GM23248 (cell line): ENCODE results near the gene CCND2. TPM values are rescaled to one million over a fixed set of nuclear protein-coding genes. Genes with fewer than 3 reads are reported as not detected.

ENCODE experiments used
- DNase-seq: peaks from one replicate; pipeline ENCODE4 v3.0.0-alpha.2; 2015
- H2AFZ ChIP-seq: fragments of 200-600 bp; sonication (generic); 2 replicates; pipeline ENCODE4 v1.6.1; 2016; ENCODE audit warnings: antibody characterized with exemption
- H3F3A ChIP-seq: fragments of 200-600 bp; sonication (generic); 2 replicates; pipeline ENCODE4 v1.6.1; 2016; ENCODE audit warnings: mild to moderate bottlenecking, antibody characterized with exemption, mixed run types; ENCODE audit not compliant: insufficient read depth
- H3K27ac ChIP-seq: fragments of 200-600 bp; sonication (generic); 2 replicates; pipeline ENCODE4 v1.5.1; 2016; ENCODE audit warnings: mild to moderate bottlenecking
- H3K27me3 ChIP-seq: fragments of 200-600 bp; sonication (generic); replicated peaks from 2 replicates; pipeline ENCODE4 v1.6.1; 2016; ENCODE audit warnings: mild to moderate bottlenecking; ENCODE audit not compliant: insufficient read depth
- H3K36me3 ChIP-seq: fragments of 200-600 bp; sonication (generic); 2 replicates; pipeline ENCODE4 v1.6.1; 2016; ENCODE audit warnings: low read depth, mild to moderate bottlenecking
- H3K4me1 ChIP-seq: fragments of 200-600 bp; sonication (generic); 2 replicates; pipeline ENCODE4 v1.6.1; 2016; ENCODE audit warnings: mild to moderate bottlenecking; ENCODE audit not compliant: insufficient read depth
- H3K4me2 ChIP-seq: fragments of 200-600 bp; sonication (generic); one replicate; pipeline ENCODE4 v1.6.1; 2016; ENCODE audit warnings: mild to moderate bottlenecking; ENCODE audit not compliant: unreplicated experiment
- H3K4me3 ChIP-seq: fragments of 200-600 bp; sonication (generic); 2 replicates; pipeline ENCODE4 v1.5.1; 2016; ENCODE audit warnings: mild to moderate bottlenecking
- H3K79me2 ChIP-seq: fragments of 200-600 bp; sonication (generic); 2 replicates; pipeline ENCODE4 v1.6.1; 2016; ENCODE audit warnings: mild to moderate bottlenecking; ENCODE audit not compliant: insufficient read depth
- H3K9ac ChIP-seq: fragments of 200-600 bp; sonication (generic); 2 replicates; pipeline ENCODE4 v1.6.1; 2016; ENCODE audit warnings: mild to moderate bottlenecking
- H3K9me2 ChIP-seq: fragments of 200-600 bp; sonication (generic); 2 replicates; pipeline ENCODE4 v1.6.1; 2016; ENCODE audit warnings: mixed run types, mild to moderate bottlenecking, moderate library complexity; ENCODE audit not compliant: insufficient read depth
- H3K9me3 ChIP-seq: fragments of 200-600 bp; sonication (generic); one replicate; pipeline ENCODE4 v1.6.1; 2017; ENCODE audit warnings: low read depth
- H4K20me1 ChIP-seq: fragments of 200-600 bp; sonication (generic); 2 replicates; pipeline ENCODE4 v1.6.0; 2016; ENCODE audit not compliant: insufficient read depth
- EZH2 ChIP-seq: fragments of 200-600 bp; sonication (generic); IDR thresholded peaks from 2 replicates; pipeline ENCODE4 v1.6.1; 2018; ENCODE audit warnings: antibody characterized with exemption, mild to moderate bottlenecking; ENCODE audit not compliant: insufficient read depth, poor library complexity, severe bottlenecking
- EZH2phosphoT487 ChIP-seq: fragments of 200-600 bp; sonication (generic); IDR thresholded peaks from 2 replicates; pipeline ENCODE4 v1.6.1; 2018; ENCODE audit warnings: antibody characterized with exemption, moderate library complexity, mild to moderate bottlenecking, low read depth; ENCODE audit not compliant: insufficient read depth
- WGBS, 2 experiments: methylation state at CpG; one replicate each; pipeline ENCODE4 v1.1.6; 2015 to 2017; ENCODE audit warnings: low lambda C conversion rate in 2 of 2, low coverage in 1 of 2; ENCODE audit errors: missing lambda C conversion rate in 2 of 2; 5-methylcytosine and 5-hydroxymethylcytosine counted together
- in situ Hi-C: fragments of 300-500 bp; cut with MboI; formaldehyde crosslinking; loops from 2 replicates; pipeline ENCODE4 v1.15.0; 2020
- polyA plus RNA-seq: library from polyadenylated mRNA; unstranded; fragments of >200 nt; fragmentation: Nextera tagmentation; extraction: Ambion mirVana; gene quantifications from 2 replicates; pipeline ENCODE4 v1.2.1, GENCODE V29; 2016
- total RNA-seq: library from RNA; depleted of rRNA; stranded (reverse); fragments of >200 nt; shearing (Covaris generic); gene quantifications from 2 replicates; pipeline ENCODE4 v1.2.3, GENCODE V29; 2014

CCND2 gene
- total and polyA plus RNA-seq, 2 experiments from 2014 or later = 2.9 to 4.9 TPM

DNA sequence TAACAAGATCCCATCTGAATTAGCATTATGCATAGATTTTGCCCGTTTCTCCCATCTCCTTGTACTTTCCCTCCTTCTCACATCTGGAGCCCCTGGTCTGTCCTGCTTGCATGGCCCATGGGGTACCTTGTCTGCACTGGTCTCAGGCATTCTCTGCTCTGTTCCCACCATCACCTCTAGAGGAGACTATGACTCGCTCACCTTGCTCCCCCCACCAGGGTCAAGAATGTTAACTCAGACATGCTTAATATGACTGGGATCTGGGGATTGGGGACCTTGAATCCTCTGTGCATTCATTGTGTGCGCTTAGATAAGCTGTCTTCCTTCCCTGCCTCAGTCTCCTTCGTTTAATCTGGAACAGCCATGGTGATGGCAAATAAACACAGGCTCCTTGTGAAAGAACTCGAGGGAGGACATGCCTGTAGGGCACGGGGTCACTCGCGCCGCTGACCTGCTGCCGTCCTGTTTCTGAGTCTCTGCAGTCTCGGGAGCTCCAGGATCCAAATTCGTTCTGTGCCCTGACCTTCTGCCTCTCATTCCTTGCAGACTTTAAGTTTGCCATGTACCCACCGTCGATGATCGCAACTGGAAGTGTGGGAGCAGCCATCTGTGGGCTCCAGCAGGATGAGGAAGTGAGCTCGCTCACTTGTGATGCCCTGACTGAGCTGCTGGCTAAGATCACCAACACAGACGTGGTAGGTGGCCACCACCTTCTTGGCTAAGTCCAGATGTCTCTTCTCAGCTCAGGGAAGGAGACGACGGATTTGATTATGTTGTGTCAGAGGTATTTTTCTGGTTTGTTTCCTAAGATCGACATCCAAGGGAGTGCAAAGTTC is 15.0 kb downstream of the CCND2 start:
- no peak overlapping the region for H3K4me3 ChIP-seq
- H3K27ac ChIP-seq = no peak overlapping the region
- no peak overlapping the region for H2AFZ ChIP-seq
- no peaks in the 10 kb centered on the region for H3F3A ChIP-seq
- H3K9me3 ChIP-seq = no peaks in the 10 kb centered on the region
- in situ Hi-C loops = no loop called here
- no peak for DNase-seq
- no peaks in the 10 kb centered on the region for H3K79me2 ChIP-seq
- peaks cover 33% of the 10 kb centered on the region for H3K27me3 ChIP-seq
- no peak overlapping the region for H3K4me2 ChIP-seq
- WGBS, 2 experiments = 61 to 64% methylated on average over 20 of the region's 20 CpGs
- no peaks in the 10 kb centered on the region for H3K9me2 ChIP-seq
- H3K4me1 ChIP-seq = no peaks in the 10 kb centered on the region
- H3K36me3 ChIP-seq = no peaks in the 10 kb centered on the region
- H3K9ac ChIP-seq = no peak overlapping the region
- TF ChIP-seq EZH2 (no peak), EZH2phosphoT487 (no peak)
- no peaks in the 10 kb centered on the region for H4K20me1 ChIP-seq

DNA sequence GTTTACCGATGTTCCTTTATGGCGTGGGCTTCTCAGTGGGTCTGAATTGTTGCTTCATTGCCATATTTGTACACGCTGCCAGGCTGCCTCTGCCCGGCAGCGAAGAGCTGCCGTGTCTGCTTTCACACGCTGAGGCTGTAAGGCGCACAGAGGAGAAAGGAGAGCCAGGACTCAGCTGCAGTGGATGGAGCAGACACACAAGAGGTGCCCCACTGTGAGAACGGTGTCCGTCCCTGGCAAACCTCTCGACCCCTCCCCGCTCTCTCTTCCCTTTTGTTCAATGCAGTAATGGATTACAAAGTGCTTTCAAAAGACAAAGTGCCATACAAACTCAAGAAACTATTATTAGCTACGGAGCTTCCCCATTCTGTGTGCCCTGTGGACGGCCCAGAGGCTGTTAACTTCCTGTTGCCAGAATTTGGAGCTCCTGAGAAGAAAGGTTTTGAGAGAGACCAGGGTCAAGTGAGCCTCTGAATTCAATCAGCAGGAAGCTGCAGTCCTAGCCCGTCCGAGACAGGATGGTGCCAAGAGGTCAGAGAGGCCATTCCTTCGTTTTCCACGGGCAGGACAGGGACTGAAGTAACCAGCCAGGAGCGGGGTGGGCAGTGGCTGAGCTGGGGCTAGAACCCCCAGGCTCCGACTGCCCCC is 15.8 kb downstream of the CCND2 start:
- 59 to 63% methylated on average over 16 to 20 of the region's 20 CpGs for WGBS, 2 experiments
- Histone ChIP-seq H3K9ac (no peak overlapping the region), H3K27me3 (peaks cover 34% of the 10 kb centered on the region), H3K79me2 (no peaks in the 10 kb centered on the region), H4K20me1 (no peaks in the 10 kb centered on the region), H3K4me2 (no peak overlapping the region), H3K27ac (no peak overlapping the region), H3K4me3 (no peak overlapping the region), H3K9me2 (no peaks in the 10 kb centered on the region), H3F3A (no peaks in the 10 kb centered on the region), H3K4me1 (no peaks in the 10 kb centered on the region), H2AFZ (no peak overlapping the region), H3K9me3 (no peaks in the 10 kb centered on the region), H3K36me3 (no peaks in the 10 kb centered on the region)
- in situ Hi-C loops = no loop called here
- TF ChIP-seq EZH2phosphoT487 = no peak
- no peak for TF ChIP-seq EZH2
- DNase-seq = no peak

DNA sequence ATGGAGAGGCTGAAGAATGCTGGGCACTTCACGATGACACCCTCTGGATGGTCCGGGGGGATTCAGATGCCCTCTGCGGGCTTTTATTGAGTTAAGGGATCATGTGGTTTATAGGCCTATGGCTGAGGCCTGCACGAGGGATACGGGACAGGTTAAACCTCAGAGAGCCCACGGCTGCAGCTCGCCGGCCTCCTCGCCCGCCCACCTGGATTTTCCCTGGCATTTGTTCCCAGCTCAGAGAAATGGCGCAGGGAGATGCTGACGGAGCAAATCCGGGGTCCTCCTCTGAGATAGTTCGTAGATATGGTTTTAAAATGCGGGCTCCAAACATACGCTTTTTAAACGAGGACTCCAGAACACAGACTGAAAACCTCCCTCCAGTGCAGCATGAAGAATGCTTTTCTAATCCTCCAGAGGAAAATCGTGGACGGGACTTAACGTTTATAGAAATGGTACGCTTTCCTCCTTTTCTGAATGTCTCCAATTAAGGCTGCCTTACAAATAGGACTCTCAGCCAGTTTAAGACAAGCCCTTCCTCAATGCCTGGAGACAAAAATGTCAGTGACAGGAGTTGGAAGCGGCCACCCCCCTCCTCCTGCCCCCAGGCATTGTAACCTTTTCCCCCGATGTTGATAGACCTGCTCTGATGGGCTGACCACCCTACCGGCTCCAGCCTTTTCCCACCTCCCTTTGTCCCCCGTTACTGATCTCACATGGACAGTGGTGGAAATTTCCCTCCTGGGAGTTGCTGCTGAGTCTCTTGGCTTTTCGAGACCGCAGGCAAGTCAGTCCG is 16.6 kb downstream of the CCND2 start:
- no peak overlapping the region for H2AFZ ChIP-seq
- no peak overlapping the region for H3K4me2 ChIP-seq
- no peaks in the 10 kb centered on the region for H3K36me3 ChIP-seq
- H3K9ac ChIP-seq = no peak overlapping the region
- H4K20me1 ChIP-seq = no peaks in the 10 kb centered on the region
- H3F3A ChIP-seq = no peaks in the 10 kb centered on the region
- DNase-seq = no peak
- H3K4me3 ChIP-seq = no peak overlapping the region
- peaks cover 34% of the 10 kb centered on the region for H3K27me3 ChIP-seq
- in situ Hi-C loops = no loop called here
- H3K27ac ChIP-seq = no peak overlapping the region
- WGBS, 2 experiments = 61 to 68% methylated on average over 28 of the region's 28 CpGs
- H3K4me1 ChIP-seq = no peaks in the 10 kb centered on the region
- no peaks in the 10 kb centered on the region for H3K9me2 ChIP-seq
- no peaks in the 10 kb centered on the region for H3K79me2 ChIP-seq
- no peaks in the 10 kb centered on the region for H3K9me3 ChIP-seq
- no peak for TF ChIP-seq EZH2phosphoT487
- TF ChIP-seq EZH2 = no peak

DNA sequence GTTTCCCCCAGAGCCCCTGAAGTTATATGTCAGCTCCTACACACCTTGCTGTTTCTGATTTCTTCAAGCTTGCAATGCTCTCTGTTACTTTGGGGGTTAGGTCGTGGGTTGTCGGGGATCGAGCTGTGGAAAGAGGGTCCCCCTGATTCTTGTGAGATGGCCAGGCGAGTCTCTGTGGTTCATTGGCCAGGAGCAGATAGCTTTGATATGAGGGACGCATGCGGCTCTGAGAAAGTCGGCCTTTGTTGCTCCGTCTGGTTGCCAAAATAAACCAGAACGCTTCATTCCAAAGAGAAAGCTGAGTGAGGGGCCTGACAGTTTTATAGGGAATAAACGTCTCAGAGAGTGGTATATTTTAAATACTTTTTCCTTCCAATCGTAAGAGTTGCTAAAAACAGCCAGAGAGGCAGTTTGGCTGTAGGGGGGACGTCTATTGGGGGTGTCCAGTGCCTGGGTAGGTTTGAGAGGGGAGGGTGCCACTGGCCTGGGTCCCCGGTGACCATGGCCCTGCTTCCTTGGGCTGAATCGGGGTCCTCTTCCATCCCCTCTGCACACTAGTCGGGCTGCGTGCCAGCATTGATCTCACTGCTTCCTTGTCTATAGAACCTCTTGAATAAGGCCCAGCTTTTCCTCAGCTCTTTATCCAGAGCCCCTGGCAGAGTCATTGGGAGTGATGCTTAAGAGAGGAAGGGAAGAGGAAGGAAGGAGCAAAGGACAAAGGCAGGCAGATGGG is 18.9 kb downstream of the CCND2 start:
- TF ChIP-seq EZH2 = no peak
- no peak for TF ChIP-seq EZH2phosphoT487

More for the DNA sequence above, 18.9 kb downstream of the CCND2 start:
- H4K20me1 ChIP-seq = no peaks in the 10 kb centered on the region
- H3K27ac ChIP-seq = no peak overlapping the region
- no peaks in the 10 kb centered on the region for H3K9me3 ChIP-seq
- in situ Hi-C loops = no loop called here
- H3F3A ChIP-seq = no peaks in the 10 kb centered on the region
- H3K79me2 ChIP-seq = no peaks in the 10 kb centered on the region
- no peak for DNase-seq
- no peak overlapping the region for H3K9ac ChIP-seq
- no peak overlapping the region for H3K4me2 ChIP-seq
- H3K27me3 ChIP-seq = peaks cover 44% of the 10 kb centered on the region
- H3K4me1 ChIP-seq = no peaks in the 10 kb centered on the region
- H3K9me2 ChIP-seq = no peaks in the 10 kb centered on the region
- H3K36me3 ChIP-seq = no peaks in the 10 kb centered on the region
- WGBS, 2 experiments = 33 to 40% methylated on average over 16 of the region's 16 CpGs
- H3K4me3 ChIP-seq = no peak overlapping the region
- H2AFZ ChIP-seq = no peak overlapping the region
